ENCODE data around the gene CTCFL.

DNA sequence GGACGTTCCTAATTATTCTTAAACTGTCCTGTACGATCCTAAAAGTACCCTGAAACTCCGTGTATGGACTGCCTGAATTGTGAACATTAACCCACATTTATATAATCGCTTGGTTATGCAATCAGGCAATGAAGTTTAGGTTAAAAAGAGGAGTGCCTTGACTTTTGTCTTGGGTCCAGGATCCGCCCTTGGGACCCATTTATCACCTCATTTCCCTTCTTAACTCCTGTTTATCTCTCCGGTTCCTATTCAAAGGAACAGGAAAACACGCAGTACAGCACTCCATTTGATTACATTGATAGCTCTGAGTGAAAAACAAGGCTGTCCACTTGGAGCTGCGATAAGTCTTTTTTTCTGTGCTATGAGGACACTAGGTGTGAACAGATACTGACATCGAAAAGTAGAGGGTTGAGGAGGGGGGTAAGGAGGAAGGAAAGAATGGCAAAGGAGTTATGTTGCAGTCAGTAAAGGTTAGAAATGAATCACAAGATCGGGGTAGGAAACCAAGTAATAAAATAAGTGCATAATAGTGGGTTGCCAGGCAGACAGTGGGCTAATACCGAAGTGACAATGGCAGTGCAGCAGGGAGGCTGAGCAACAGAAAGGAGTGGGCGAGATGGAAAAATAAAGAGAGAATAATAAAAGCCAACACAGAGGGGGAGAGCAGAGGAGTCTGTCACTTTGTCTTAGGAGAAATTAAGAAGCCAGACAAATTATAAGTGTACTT, 20.1 kb upstream of the CTCFL start:
- no peak for TF ChIP-seq POLR2A (IDR thresholded peaks at IDR 0.05; ENCODE audit: low read depth, low read length)
- TF ChIP-seq, protein P1, sequence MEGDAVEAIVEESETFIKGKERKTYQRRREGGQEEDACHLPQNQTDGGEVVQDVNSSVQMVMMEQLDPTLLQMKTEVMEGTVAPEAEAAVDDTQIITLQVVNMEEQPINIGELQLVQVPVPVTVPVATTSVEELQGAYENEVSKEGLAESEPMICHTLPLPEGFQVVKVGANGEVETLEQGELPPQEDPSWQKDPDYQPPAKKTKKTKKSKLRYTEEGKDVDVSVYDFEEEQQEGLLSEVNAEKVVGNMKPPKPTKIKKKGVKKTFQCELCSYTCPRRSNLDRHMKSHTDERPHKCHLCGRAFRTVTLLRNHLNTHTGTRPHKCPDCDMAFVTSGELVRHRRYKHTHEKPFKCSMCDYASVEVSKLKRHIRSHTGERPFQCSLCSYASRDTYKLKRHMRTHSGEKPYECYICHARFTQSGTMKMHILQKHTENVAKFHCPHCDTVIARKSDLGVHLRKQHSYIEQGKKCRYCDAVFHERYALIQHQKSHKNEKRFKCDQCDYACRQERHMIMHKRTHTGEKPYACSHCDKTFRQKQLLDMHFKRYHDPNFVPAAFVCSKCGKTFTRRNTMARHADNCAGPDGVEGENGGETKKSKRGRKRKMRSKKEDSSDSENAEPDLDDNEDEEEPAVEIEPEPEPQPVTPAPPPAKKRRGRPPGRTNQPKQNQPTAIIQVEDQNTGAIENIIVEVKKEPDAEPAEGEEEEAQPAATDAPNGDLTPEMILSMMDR (IDR thresholded peaks at IDR 0.05; ENCODE audit: extremely low read depth in 1 of 2, insufficient read depth in 1 of 2, low read depth in 1 of 2, low read length in 2 of 2), result no peak
- no peak for TF ChIP-seq POLR2AphosphoS5 (IDR thresholded peaks at IDR 0.05; ENCODE audit: insufficient read depth, low read depth, low read length)
- TF ChIP-seq EZH2 (IDR thresholded peaks at IDR 0.05; ENCODE audit: borderline replicate concordance, low read depth, low read length, severe bottlenecking), result no peak
- no peak for TF ChIP-seq MYC (IDR thresholded peaks at IDR 0.05; ENCODE audit: low read depth, low read length)

Data from endothelial cell of umbilical vein (primary cell).